H9 (cell line): Measurements from ENCODE around the gene CNTN2. TPM values are rescaled to one million over a fixed set of nuclear protein-coding genes. Genes with fewer than 3 reads are reported as not detected.

Experiments
- DNase-seq: peaks from one replicate; pipeline ENCODE4 v3.0.0-alpha.2; 2017
- H2AFZ ChIP-seq: one replicate; pipeline ENCODE4 v1.6.1; 2013; ENCODE audit warnings: mild to moderate bottlenecking, low read length, control low read depth, moderate library complexity
- H2AK5ac ChIP-seq: 2 replicates; pipeline ENCODE4 v1.6.1; 2013; ENCODE audit warnings: low read length, control low read depth, mixed read lengths; ENCODE audit not compliant: insufficient read length
- H2BK120ac ChIP-seq: one replicate; pipeline ENCODE4 v1.6.1; 2013; ENCODE audit warnings: low read depth, mild to moderate bottlenecking, low read length, control low read depth, inconsistent platforms; ENCODE audit not compliant: poor library complexity, severe bottlenecking
- H2BK12ac ChIP-seq: 2 replicates; pipeline ENCODE4 v1.6.1; 2013; ENCODE audit warnings: low read length, control low read depth, mixed read lengths, low read depth; ENCODE audit not compliant: insufficient read length
- H2BK15ac ChIP-seq: 2 replicates; pipeline ENCODE4 v1.6.1; 2013; ENCODE audit warnings: low read depth, low read length, control low read depth
- H2BK20ac ChIP-seq: one replicate; pipeline ENCODE4 v1.6.1; 2013; ENCODE audit warnings: low read depth, mild to moderate bottlenecking, low read length, control low read depth, inconsistent platforms; ENCODE audit not compliant: poor library complexity, severe bottlenecking
- H2BK5ac ChIP-seq: 2 replicates; pipeline ENCODE4 v1.6.1; 2013; ENCODE audit warnings: low read length, control low read depth, mixed read lengths; ENCODE audit not compliant: insufficient read length
- H3K14ac ChIP-seq: 2 replicates; pipeline ENCODE4 v1.6.1; 2013; ENCODE audit warnings: low read length, control low read depth; ENCODE audit not compliant: insufficient read depth
- H3K18ac ChIP-seq: 2 replicates; pipeline ENCODE4 v1.6.1; 2013; ENCODE audit warnings: low read depth, mild to moderate bottlenecking, mixed read lengths, low read length, control low read depth; ENCODE audit not compliant: insufficient read length
- H3K23ac ChIP-seq: 2 replicates; pipeline ENCODE4 v1.6.1; 2013; ENCODE audit warnings: low read length, control low read depth, mixed read lengths, low read depth; ENCODE audit not compliant: insufficient read length
- H3K23me2 ChIP-seq: 2 replicates; pipeline ENCODE4 v1.6.1; 2013; ENCODE audit warnings: low read depth, mild to moderate bottlenecking, mixed read lengths, low read length, control low read depth; ENCODE audit not compliant: insufficient read length, poor library complexity, severe bottlenecking
- H3K27ac ChIP-seq: 2 replicates; pipeline ENCODE4 v1.5.1; 2013; ENCODE audit warnings: low read length, control low read depth, mixed read lengths, low read depth; ENCODE audit not compliant: insufficient read length
- H3K27me3 ChIP-seq: 2 replicates; pipeline ENCODE4 v1.6.1; 2013; ENCODE audit warnings: low read length, control low read depth, inconsistent platforms; ENCODE audit not compliant: insufficient read depth
- H3K4ac ChIP-seq: 2 replicates; pipeline ENCODE4 v1.6.1; 2013; ENCODE audit warnings: low read depth, mild to moderate bottlenecking, control low read depth, inconsistent platforms, low read length, moderate library complexity
- H3K4me1 ChIP-seq: 2 replicates; pipeline ENCODE4 v1.6.1; 2013; ENCODE audit warnings: low read length, control low read depth, inconsistent platforms; ENCODE audit not compliant: insufficient read depth
- H3K4me2 ChIP-seq: 2 replicates; pipeline ENCODE4 v1.6.1; 2013; ENCODE audit warnings: low read length, control low read depth, mixed read lengths; ENCODE audit not compliant: insufficient read length, insufficient read depth
- H3K56ac ChIP-seq: 2 replicates; pipeline ENCODE4 v1.6.1; 2013; ENCODE audit warnings: low read depth, mild to moderate bottlenecking, mixed read lengths, low read length, control low read depth; ENCODE audit not compliant: insufficient read length
- H3K79me1 ChIP-seq: 2 replicates; pipeline ENCODE4 v1.6.1; 2013; ENCODE audit warnings: low read depth, mild to moderate bottlenecking, moderate library complexity, low read length, control low read depth, inconsistent platforms; ENCODE audit not compliant: insufficient read depth, poor library complexity, severe bottlenecking
- H3K79me2 ChIP-seq: 2 replicates; pipeline ENCODE4 v1.6.1; 2013; ENCODE audit warnings: low read length, control low read depth, inconsistent platforms; ENCODE audit not compliant: insufficient read depth
- H3K9ac ChIP-seq: 2 replicates; pipeline ENCODE4 v1.6.1; 2013; ENCODE audit warnings: low read length, control low read depth, mixed read lengths; ENCODE audit not compliant: insufficient read length; ENCODE audit errors: extremely low read depth
- H3K9me3 ChIP-seq: one replicate; pipeline ENCODE4 v1.6.1; 2013; ENCODE audit warnings: low read depth, low read length, inconsistent platforms; ENCODE audit not compliant: control insufficient read depth
- H3T11ph ChIP-seq: one replicate; pipeline ENCODE4 v1.6.1; 2013; ENCODE audit warnings: mild to moderate bottlenecking, low read length, control low read depth, inconsistent platforms
- H4K20me1 ChIP-seq: one replicate; pipeline ENCODE4 v1.6.1; 2013; ENCODE audit not compliant: control insufficient read depth, insufficient read length, insufficient read depth
- H4K5ac ChIP-seq: 2 replicates; pipeline ENCODE4 v1.6.1; 2013; ENCODE audit warnings: low read depth, mild to moderate bottlenecking, mixed read lengths, low read length, control low read depth; ENCODE audit not compliant: insufficient read length
- H4K8ac ChIP-seq: replicated peaks from 2 replicates; pipeline ENCODE4 v1.6.1; 2013; ENCODE audit warnings: low read length, control low read depth, mixed read lengths, low read depth; ENCODE audit not compliant: insufficient read length
- H4K91ac ChIP-seq: 2 replicates; pipeline ENCODE4 v1.6.1; 2013; ENCODE audit warnings: low read depth, mild to moderate bottlenecking, moderate library complexity, mixed read lengths, low read length, control low read depth; ENCODE audit not compliant: insufficient read length
- H3K27ac Mint-ChIP-seq, 3 experiments: 2 replicates in 2 of 3; 3 replicates in 1 of 3; pipeline ENCODE4 v1.8.0; 2020 to 2021; ENCODE audit warnings: mixed read lengths in 3 of 3, mild to moderate bottlenecking in 1 of 3, moderate library complexity in 1 of 3
- H3K27me3 Mint-ChIP-seq: 2 replicates; pipeline ENCODE4 v1.8.0; 2021; ENCODE audit warnings: low read depth, mild to moderate bottlenecking, moderate library complexity, mixed read lengths
- H3K36me3 Mint-ChIP-seq, 3 experiments: 2 replicates in 2 of 3; 3 replicates in 1 of 3; pipeline ENCODE4 v1.8.0; 2020 to 2021; ENCODE audit warnings: low read depth in 3 of 3, mixed read lengths in 3 of 3; ENCODE audit not compliant: insufficient read depth in 1 of 3
- H3K4me1 Mint-ChIP-seq, 2 experiments: 2 replicates each; pipeline ENCODE4 v1.8.0; 2020; ENCODE audit warnings: mixed read lengths in 2 of 2
- H3K4me3 Mint-ChIP-seq, 2 experiments: 2 replicates in 1 of 2; 3 replicates in 1 of 2; pipeline ENCODE4 v1.8.0; 2020 to 2021; ENCODE audit warnings: mild to moderate bottlenecking in 2 of 2, mixed read lengths in 2 of 2, moderate library complexity in 1 of 2
- H3K9me3 Mint-ChIP-seq, 2 experiments: 2 replicates in 1 of 2; 3 replicates in 1 of 2; pipeline ENCODE4 v1.8.0; 2020; ENCODE audit warnings: mild to moderate bottlenecking in 2 of 2, mixed read lengths in 2 of 2, moderate library complexity in 1 of 2
- CTCF ChIP-seq: fragments of 200-600 bp; sonication (generic); conservative IDR thresholded peaks from 3 replicates; pipeline ENCODE4 v1.8.0; 2021; ENCODE audit warnings: antibody characterized with exemption, mild to moderate bottlenecking
- WGBS: extraction: QIAGEN DNeasy Blood & Tissue Kit; methylation state at CpG from one replicate; pipeline ENCODE4 v1.1.7; 2013; ENCODE audit warnings: missing lambda C conversion rate, low lambda C conversion rate, mixed read lengths; ENCODE audit not compliant: insufficient read length; ENCODE audit errors: extremely low coverage; 5-methylcytosine and 5-hydroxymethylcytosine counted together
- total RNA-seq: library from RNA; stranded (reverse); gene quantifications from 2 replicates; pipeline ENCODE4 v1.2.1, GENCODE V29; 2021

The CNTN2 gene
- total RNA-seq, 1 experiment from 2014 or later = 0.42 TPM

GRCh38 chr1:205071028-205071409 lies 28.0 kb downstream of the CNTN2 start:
- no peak overlapping the region for H2BK20ac ChIP-seq
- Mint-ChIP-seq H3K9me3 (no peaks in the 10 kb centered on the region), H3K4me1 (no peaks in the 10 kb centered on the region; a peak in 2 of 4 replicates), H3K27ac (peak overlapping the region in 1 of 3 experiments; percentile 74; a peak in 1 of 7 replicates), H3K27me3 (no peaks in the 10 kb centered on the region; the same call in 1 of the 2 replicates), H3K36me3 (no peaks in the 10 kb centered on the region), H3K4me3 (no peak overlapping the region)
- no peak for DNase-seq
- no peak overlapping the region for H3T11ph ChIP-seq
- H3K4ac ChIP-seq = no peak overlapping the region
- H3K23me2 ChIP-seq = peaks cover 3% of the 10 kb centered on the region
- no peak overlapping the region for H3K4me2 ChIP-seq
- no peaks in the 10 kb centered on the region for H3K27me3 ChIP-seq
- no peaks in the 10 kb centered on the region for H4K20me1 ChIP-seq
- no peak overlapping the region for H4K8ac ChIP-seq
- no peak overlapping the region for H2AFZ ChIP-seq
- H3K79me2 ChIP-seq = no peaks in the 10 kb centered on the region
- H2BK15ac ChIP-seq = no peak overlapping the region
- no CpG with 5 or more reads among the region's 2 CpGs for WGBS
- no peak overlapping the region for H3K9ac ChIP-seq
- no peak overlapping the region for H3K27ac ChIP-seq
- H3K79me1 ChIP-seq = no peaks in the 10 kb centered on the region
- H3K23ac ChIP-seq = no peak overlapping the region
- no peak for TF ChIP-seq CTCF
- H2BK5ac ChIP-seq = no peak overlapping the region
- no peak overlapping the region for H2BK12ac ChIP-seq
- no peak overlapping the region for H4K91ac ChIP-seq
- H3K4me1 ChIP-seq = no peaks in the 10 kb centered on the region
- H4K5ac ChIP-seq = no peak overlapping the region
- no peak overlapping the region for H2AK5ac ChIP-seq
- H3K14ac ChIP-seq = no peak overlapping the region
- no peak overlapping the region for H3K56ac ChIP-seq
- H3K18ac ChIP-seq = no peak overlapping the region
- no peak overlapping the region for H2BK120ac ChIP-seq
- H3K9me3 ChIP-seq = no peaks in the 10 kb centered on the region
